ENCODE data around the gene L3MBTL2. TPM values are rescaled to one million over a fixed set of nuclear protein-coding genes. Genes with fewer than 3 reads are reported as not detected.
A peak's percentile ranks its signal among the peaks of the same experiment; 100 is the strongest.

L3MBTL2 gene
- total RNA-seq, 1 experiment from 2014 or later: 31.9 TPM

DNA sequence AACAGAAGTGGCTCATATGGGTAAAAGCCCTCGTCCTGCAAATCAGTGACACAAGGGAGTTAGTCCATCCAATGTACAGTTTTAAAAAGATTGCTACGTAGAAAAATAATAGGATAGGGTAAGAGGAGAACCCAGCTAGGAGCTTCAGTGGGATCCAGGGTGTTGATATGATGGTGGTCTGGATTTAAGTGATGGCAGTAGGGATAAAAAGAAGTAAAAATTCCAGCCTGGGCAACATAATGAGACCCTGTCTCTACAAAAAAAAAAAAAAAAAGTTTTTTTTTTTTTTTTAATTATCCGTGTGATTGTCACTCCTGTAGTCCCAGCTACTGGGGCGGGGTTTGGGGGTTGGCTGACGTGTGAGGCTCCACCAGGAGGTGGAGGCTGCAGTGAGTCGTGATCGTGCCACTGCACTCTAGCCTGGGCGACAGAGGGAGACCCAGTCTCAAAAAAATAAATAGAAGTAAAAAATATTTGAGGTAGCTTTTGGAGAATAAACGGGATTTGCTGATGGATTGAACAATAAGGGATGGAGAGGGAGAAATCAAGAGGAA is 7.0 kb upstream of the L3MBTL2 start:
- BruUV-seq (replicated peaks): no TSS peak

GRCh38 chr22:41201141-41201540 is 4.0 kb upstream of the L3MBTL2 start:
- TF ChIP-seq, protein P1, sequence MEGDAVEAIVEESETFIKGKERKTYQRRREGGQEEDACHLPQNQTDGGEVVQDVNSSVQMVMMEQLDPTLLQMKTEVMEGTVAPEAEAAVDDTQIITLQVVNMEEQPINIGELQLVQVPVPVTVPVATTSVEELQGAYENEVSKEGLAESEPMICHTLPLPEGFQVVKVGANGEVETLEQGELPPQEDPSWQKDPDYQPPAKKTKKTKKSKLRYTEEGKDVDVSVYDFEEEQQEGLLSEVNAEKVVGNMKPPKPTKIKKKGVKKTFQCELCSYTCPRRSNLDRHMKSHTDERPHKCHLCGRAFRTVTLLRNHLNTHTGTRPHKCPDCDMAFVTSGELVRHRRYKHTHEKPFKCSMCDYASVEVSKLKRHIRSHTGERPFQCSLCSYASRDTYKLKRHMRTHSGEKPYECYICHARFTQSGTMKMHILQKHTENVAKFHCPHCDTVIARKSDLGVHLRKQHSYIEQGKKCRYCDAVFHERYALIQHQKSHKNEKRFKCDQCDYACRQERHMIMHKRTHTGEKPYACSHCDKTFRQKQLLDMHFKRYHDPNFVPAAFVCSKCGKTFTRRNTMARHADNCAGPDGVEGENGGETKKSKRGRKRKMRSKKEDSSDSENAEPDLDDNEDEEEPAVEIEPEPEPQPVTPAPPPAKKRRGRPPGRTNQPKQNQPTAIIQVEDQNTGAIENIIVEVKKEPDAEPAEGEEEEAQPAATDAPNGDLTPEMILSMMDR (conservative IDR thresholded peaks at IDR 0.05; ENCODE audit: low read depth, low read length): no peak
- TF ChIP-seq EZH2 (IDR thresholded peaks at IDR 0.05; ENCODE audit: borderline replicate concordance, low read depth, low read length, poor library complexity, severe bottlenecking): no peak
- Histone ChIP-seq H3K9me3 (ENCODE audit: low read depth, low read length, poor library complexity, severe bottlenecking) (no peaks in the 10 kb centered on the region), H3K36me3 (ENCODE audit: insufficient read depth, low read length, poor library complexity, severe bottlenecking) (no peaks in the 10 kb centered on the region), H3K4me3 (ENCODE audit: low read depth, low read length, poor library complexity, severe bottlenecking) (no peak overlapping the region), H3K27me3 (replicated peaks; ENCODE audit: insufficient read depth, low read depth, low read length, poor library complexity) (no peaks in the 10 kb centered on the region), H3K4me1 (ENCODE audit: insufficient read depth, low read length, poor library complexity, severe bottlenecking) (peaks cover 20% of the 10 kb centered on the region), H3K27ac (ENCODE audit: low read depth, low read length, poor library complexity, severe bottlenecking) (no peak overlapping the region)
- no peak for DNase-seq (ENCODE audit: low spot score)
- ChIA-PET CTCF (no interaction called here), POLR2A (ENCODE audit: low non-redundant PET) (no interaction called here)
- BruUV-seq (replicated peaks): no TSS peak
- intact Hi-C loops (cut with micrococcal nuclease; ENCODE audit: unreplicated experiment): no loop called here

More for the DNA sequence above, 7.0 kb upstream of the L3MBTL2 start:
- CTCF ChIA-PET: interaction anchor here (1.7 kb wide), 1 partner anchor 275 kb away, joined by 6 read pairs; no protein-coding TSS in a partner anchor
- no peaks in the 10 kb centered on the region for H3K36me3 ChIP-seq (ENCODE audit: insufficient read depth, low read length, poor library complexity, severe bottlenecking)
- H3K9me3 ChIP-seq (ENCODE audit: low read depth, low read length, poor library complexity, severe bottlenecking): no peaks in the 10 kb centered on the region
- peak overlapping the region; percentile 8 for H3K27ac ChIP-seq (ENCODE audit: low read depth, low read length, poor library complexity, severe bottlenecking)
- H3K4me1 ChIP-seq (ENCODE audit: insufficient read depth, low read length, poor library complexity, severe bottlenecking): peaks cover 16% of the 10 kb centered on the region
- POLR2A ChIA-PET (ENCODE audit: low non-redundant PET): interaction anchor here (0.6 kb wide), 2 partner anchors 167 to 354 kb away, joined by 3 read pairs; no protein-coding TSS in a partner anchor
- no peaks in the 10 kb centered on the region for H3K27me3 ChIP-seq (replicated peaks; ENCODE audit: insufficient read depth, low read depth, low read length, poor library complexity)
- peak overlapping the region; percentile 61 for H3K4me3 ChIP-seq (ENCODE audit: low read depth, low read length, poor library complexity, severe bottlenecking)
- TF ChIP-seq, protein P1 (conservative IDR thresholded peaks at IDR 0.05; ENCODE audit: low read depth, low read length): no peak
- TF ChIP-seq EZH2 (IDR thresholded peaks at IDR 0.05; ENCODE audit: borderline replicate concordance, low read depth, low read length, poor library complexity, severe bottlenecking): no peak
- DNase-seq (ENCODE audit: low spot score): peak; percentile 71
- intact Hi-C loops (cut with micrococcal nuclease; ENCODE audit: unreplicated experiment): no loop called here

- BruUV-seq (replicated peaks): no TSS peak
- no peaks in the 10 kb centered on the region for H3K9me3 ChIP-seq (ENCODE audit: low read depth, low read length, poor library complexity, severe bottlenecking)
- no peak for DNase-seq (ENCODE audit: low spot score)
- intact Hi-C loops (cut with micrococcal nuclease; ENCODE audit: unreplicated experiment): no loop called here
- H3K4me3 ChIP-seq (ENCODE audit: low read depth, low read length, poor library complexity, severe bottlenecking): no peak overlapping the region
- peaks cover 14% of the 10 kb centered on the region for H3K4me1 ChIP-seq (ENCODE audit: insufficient read depth, low read length, poor library complexity, severe bottlenecking)
- TF ChIP-seq, protein P1 (conservative IDR thresholded peaks at IDR 0.05; ENCODE audit: low read depth, low read length): no peak
- TF ChIP-seq EZH2 (IDR thresholded peaks at IDR 0.05; ENCODE audit: borderline replicate concordance, low read depth, low read length, poor library complexity, severe bottlenecking): no peak
- H3K27ac ChIP-seq (ENCODE audit: low read depth, low read length, poor library complexity, severe bottlenecking): no peak overlapping the region
- no peaks in the 10 kb centered on the region for H3K36me3 ChIP-seq (ENCODE audit: insufficient read depth, low read length, poor library complexity, severe bottlenecking)
- POLR2A ChIA-PET (ENCODE audit: low non-redundant PET): no interaction called here
- CTCF ChIA-PET: no interaction called here
- H3K27me3 ChIP-seq (replicated peaks; ENCODE audit: insufficient read depth, low read depth, low read length, poor library complexity): no peaks in the 10 kb centered on the region
These were observed 2.0 kb upstream of the L3MBTL2 start for GRCh38 chr22:41203118-41203517.

Data from A673 (cell line).